Measurements from ENCODE around the gene IL23A.

IL23A gene

GRCh38 chr12:56299853-56300643 lies 38.6 kb upstream of the IL23A start, which contains the start of gene CS:
TSS of gene CS (minus strand) at chr12:56300330. CDS start at chr12:56300201, 129 bp downstream.
- peak; percentile 94 for DNase-seq (ENCODE audit: low read depth)
- TF ChIP-seq, protein P1, sequence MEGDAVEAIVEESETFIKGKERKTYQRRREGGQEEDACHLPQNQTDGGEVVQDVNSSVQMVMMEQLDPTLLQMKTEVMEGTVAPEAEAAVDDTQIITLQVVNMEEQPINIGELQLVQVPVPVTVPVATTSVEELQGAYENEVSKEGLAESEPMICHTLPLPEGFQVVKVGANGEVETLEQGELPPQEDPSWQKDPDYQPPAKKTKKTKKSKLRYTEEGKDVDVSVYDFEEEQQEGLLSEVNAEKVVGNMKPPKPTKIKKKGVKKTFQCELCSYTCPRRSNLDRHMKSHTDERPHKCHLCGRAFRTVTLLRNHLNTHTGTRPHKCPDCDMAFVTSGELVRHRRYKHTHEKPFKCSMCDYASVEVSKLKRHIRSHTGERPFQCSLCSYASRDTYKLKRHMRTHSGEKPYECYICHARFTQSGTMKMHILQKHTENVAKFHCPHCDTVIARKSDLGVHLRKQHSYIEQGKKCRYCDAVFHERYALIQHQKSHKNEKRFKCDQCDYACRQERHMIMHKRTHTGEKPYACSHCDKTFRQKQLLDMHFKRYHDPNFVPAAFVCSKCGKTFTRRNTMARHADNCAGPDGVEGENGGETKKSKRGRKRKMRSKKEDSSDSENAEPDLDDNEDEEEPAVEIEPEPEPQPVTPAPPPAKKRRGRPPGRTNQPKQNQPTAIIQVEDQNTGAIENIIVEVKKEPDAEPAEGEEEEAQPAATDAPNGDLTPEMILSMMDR (IDR thresholded peaks at IDR 0.05; ENCODE audit: low read depth, low read length, missing control alignments), result no peak
- H3K4me3 ChIP-seq (ENCODE audit: low read depth, low read length), result peak within 1 kb of the TSS; percentile 85

DNA sequence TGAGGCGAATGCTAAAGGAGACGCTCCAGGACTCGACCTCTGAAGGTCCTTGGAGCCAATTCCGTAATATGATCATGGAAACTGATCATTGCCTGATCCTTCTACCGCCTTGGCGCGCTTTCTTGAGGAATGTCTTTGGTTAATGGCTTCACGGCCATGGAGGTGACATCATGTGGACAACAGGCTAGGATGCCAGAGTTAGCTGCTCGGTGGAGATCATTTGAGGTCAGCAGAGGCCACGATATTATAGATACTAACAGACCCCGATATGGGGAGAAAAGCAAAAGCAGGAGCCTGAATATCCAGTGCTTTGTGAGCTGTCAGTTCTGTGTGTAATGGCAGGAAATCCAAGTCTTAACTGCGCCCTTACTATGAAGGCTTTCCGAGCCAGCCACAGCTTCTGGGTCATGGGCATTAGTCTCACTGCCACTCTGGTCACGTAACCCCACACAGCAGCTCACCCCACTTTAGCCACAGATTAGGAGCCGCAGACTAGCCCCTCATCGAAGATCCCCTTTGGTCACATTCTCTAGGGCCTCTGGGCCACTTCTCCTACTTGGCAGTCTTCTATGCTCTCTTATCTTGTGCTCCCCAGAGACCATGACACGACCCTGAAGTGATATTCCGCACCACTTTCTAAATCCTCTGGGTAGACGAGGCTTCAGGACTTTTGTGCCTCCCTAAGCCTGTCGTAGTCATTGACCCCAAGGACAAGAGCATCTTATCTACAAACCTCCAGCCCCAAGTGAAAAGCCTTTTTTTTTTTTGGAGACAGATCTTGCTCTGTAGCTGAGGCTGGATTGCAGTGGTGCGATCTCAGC lies 37.8 kb upstream of the IL23A start:
- DNase-seq (ENCODE audit: low read depth), result no peak
- TF ChIP-seq, protein P1 (IDR thresholded peaks at IDR 0.05; ENCODE audit: low read depth, low read length, missing control alignments), result no peak

DNA sequence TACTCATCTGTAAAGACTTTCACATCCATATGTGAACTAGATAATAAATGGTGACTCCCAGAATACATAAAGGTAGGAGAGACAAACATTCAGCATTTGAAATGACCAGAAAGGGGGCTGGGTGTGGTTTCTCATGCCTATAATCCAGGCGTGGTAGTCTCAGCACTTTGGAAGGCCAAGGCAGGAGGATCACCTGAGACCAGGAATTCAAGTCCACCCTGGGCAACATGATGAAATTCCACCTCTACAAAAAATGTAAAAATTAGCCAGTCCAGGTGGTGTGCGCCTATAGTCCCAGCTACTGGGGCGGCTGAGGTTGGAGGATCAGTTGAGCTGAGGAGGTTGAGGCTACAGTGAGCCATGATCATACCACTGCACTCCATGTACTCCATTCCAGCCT lies 34.4 kb upstream of the IL23A start:
- TF ChIP-seq, protein P1 (IDR thresholded peaks at IDR 0.05; ENCODE audit: low read depth, low read length, missing control alignments), result no peak
- H3K4me3 ChIP-seq (ENCODE audit: low read depth, low read length), result no peak overlapping the region
- no peak for DNase-seq (ENCODE audit: low read depth)

More for the DNA sequence above, 37.8 kb upstream of the IL23A start:
- H3K4me3 ChIP-seq (ENCODE audit: low read depth, low read length), result peak overlapping the region; percentile 56

GRCh38 chr12:56304872-56305590 lies 33.7 kb upstream of the IL23A start:
- H3K4me3 ChIP-seq (ENCODE audit: low read depth, low read length), result no peak overlapping the region
- DNase-seq (ENCODE audit: low read depth), result no peak
- TF ChIP-seq, protein P1 (IDR thresholded peaks at IDR 0.05; ENCODE audit: low read depth, low read length, missing control alignments), result no peak

GRCh38 chr12:56307221-56307965 lies 31.3 kb upstream of the IL23A start:
- DNase-seq (ENCODE audit: low read depth), result no peak
- TF ChIP-seq, protein P1 (IDR thresholded peaks at IDR 0.05; ENCODE audit: low read depth, low read length, missing control alignments), result no peak
- no peak overlapping the region for H3K4me3 ChIP-seq (ENCODE audit: low read depth, low read length)

DNA sequence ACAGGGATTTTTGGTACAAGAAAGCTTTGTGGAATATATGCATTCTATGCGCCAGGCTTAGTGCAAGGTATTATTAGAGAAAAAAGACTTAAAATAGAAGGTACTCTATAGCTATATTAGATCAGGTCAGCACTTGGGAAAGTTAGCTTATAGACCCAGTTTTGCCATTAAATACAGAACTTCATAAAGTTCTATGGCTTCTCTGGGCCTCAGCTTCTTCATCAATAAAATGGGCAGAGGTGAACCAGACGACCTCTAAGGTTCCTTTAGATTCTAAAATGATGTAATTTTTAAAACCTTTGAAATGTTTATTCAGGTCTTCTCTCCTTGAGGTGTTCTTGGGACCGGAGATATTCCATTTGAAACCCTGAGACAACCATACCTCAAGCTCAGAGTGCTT lies 30.0 kb upstream of the IL23A start:
- DNase-seq (ENCODE audit: low read depth), result no peak
- TF ChIP-seq, protein P1 (IDR thresholded peaks at IDR 0.05; ENCODE audit: low read depth, low read length, missing control alignments), result no peak
- no peak overlapping the region for H3K4me3 ChIP-seq (ENCODE audit: low read depth, low read length)

All from GM12864 (cell line).